ENCODE results near the gene CILP.

DNA sequence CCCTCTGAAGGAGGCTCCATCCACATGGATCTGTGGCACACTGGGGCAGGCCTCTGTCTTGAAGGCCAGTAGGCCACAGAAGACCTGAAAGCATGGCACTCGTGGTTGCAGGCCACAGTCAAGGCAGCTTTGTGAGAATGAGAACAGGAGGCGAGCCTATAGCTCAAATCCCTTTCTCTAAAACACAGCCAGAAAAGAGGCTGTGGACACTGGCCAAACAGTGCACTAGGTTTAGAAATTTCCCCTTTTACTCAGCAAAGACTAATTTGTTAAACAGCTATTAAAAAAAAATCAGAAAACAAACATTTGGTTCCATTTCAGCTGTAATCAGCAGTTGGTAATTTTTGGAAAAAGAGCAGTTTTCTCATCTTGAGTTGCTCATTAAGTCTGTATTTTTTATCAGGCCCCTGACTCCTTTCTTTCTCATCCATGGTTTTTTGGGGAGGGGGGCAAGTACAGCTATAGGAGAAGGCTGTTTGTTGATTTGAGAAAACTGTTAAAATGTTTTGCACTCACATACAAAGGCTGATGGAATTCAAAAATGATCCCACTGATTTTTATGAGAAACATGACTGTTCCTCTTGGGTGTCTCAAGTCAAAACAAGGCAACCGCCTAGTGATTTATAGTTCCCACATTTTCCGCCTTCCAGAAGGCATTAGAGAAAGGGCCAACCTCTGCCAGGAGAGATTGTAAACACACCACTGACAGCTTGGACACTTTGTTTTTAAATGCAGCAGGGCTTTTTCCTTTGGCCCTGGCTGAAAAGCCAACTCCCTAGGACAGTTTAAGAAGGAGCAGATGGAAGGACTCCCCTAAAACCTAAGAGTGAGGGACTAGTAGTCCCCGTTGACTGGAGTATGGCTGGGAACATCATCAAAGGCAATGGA, 47.3 kb upstream of the CILP start:
- TF ChIP-seq, protein P1, sequence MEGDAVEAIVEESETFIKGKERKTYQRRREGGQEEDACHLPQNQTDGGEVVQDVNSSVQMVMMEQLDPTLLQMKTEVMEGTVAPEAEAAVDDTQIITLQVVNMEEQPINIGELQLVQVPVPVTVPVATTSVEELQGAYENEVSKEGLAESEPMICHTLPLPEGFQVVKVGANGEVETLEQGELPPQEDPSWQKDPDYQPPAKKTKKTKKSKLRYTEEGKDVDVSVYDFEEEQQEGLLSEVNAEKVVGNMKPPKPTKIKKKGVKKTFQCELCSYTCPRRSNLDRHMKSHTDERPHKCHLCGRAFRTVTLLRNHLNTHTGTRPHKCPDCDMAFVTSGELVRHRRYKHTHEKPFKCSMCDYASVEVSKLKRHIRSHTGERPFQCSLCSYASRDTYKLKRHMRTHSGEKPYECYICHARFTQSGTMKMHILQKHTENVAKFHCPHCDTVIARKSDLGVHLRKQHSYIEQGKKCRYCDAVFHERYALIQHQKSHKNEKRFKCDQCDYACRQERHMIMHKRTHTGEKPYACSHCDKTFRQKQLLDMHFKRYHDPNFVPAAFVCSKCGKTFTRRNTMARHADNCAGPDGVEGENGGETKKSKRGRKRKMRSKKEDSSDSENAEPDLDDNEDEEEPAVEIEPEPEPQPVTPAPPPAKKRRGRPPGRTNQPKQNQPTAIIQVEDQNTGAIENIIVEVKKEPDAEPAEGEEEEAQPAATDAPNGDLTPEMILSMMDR (IDR thresholded peaks at IDR 0.05; ENCODE audit: low read depth, low read length) = no peak
- TF ChIP-seq EZH2phosphoT487 (IDR thresholded peaks at IDR 0.05; ENCODE audit: low read depth) = no peak

Measured in OCI-LY3 (cell line).